Measurements from ENCODE around the gene CDCA7.
"Not testable (repeated sequence)": the region's sequence is repeated elsewhere in the genome, so short reads cannot be mapped to it uniquely, and the experiment has no call there.

Gene CDCA7

DNA sequence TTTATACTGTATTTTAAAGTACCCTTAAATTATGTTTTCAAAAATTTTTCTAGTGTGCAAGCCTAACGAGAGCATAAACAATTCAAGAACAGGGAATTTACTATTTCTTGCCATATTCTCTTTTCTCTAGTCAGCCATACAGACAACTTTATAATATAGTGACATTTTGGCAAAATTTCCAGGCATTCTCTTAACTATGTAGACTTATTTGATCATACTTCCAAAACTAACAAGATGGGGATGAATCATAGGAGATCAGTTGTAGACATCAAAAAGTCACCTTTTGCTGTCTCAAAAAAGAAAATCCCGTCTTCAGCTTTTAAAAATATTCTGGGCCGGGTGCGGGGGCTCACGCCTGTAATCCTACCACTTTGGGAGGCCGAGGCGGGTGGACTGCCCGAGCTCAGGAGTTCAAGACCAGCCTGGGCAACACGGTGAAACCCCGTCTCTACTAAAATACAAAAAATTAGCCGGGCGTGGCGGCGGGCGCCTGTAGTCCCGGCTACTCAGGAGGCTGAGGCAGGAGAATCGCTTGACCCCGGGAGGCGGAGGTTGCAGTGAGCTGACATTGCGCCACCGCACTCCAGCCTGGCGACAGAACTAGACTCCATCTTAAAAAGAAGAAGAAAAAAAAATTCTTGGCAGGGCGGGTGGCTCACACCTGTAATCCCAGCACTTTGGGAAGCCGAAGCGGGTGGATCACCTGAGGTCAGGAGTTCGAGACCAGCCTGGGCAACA is 61.9 kb downstream of the CDCA7 start:
- H3K4me3 ChIP-seq (ENCODE audit: low read length); H3K4me1 ChIP-seq (ENCODE audit: control insufficient read depth, insufficient read depth, low read length); DNase-seq (ENCODE audit: low read depth, low spot score); H3K36me3 ChIP-seq (ENCODE audit: control insufficient read depth, insufficient read depth, low read length); H3K9me3 ChIP-seq (ENCODE audit: control insufficient read depth, insufficient read depth, low read length); H3K27ac ChIP-seq (ENCODE audit: low read length); H3K27me3 ChIP-seq (ENCODE audit: control insufficient read depth, insufficient read depth, low read length): not testable (repeated sequence)
- WGBS (ENCODE audit: insufficient coverage, insufficient read length): no CpG with 5 or more reads among the region's 26 CpGs

DNA sequence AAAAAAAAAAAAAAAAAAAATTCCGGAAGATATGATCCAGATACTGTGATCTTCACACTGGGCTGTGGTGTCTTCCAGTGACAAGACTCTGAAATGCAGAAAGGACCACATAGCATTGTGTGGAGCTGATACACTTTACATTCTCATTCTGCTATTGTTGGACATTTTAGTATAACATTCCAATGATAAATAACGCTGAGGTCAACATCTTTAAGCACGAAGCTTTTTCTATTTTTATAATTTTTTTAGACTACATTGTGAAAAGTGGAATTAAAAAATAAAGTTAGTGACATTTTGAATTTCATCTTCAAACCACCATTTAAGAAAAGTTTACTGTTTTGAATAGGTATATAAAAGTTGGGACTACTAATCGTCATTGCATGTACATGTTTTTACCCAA is 62.7 kb downstream of the CDCA7 start:
- no peak overlapping the region for H3K4me3 ChIP-seq (ENCODE audit: low read length)
- no CpG with 5 or more reads among the region's 4 CpGs for WGBS (ENCODE audit: insufficient coverage, insufficient read length)
- no peaks in the 10 kb centered on the region for H3K9me3 ChIP-seq (ENCODE audit: control insufficient read depth, insufficient read depth, low read length)
- H3K36me3 ChIP-seq (ENCODE audit: control insufficient read depth, insufficient read depth, low read length): no peaks in the 10 kb centered on the region
- H3K4me1 ChIP-seq (ENCODE audit: control insufficient read depth, insufficient read depth, low read length): no peaks in the 10 kb centered on the region; the same call in 1 of the 2 replicates
- no peaks in the 10 kb centered on the region for H3K27me3 ChIP-seq (ENCODE audit: control insufficient read depth, insufficient read depth, low read length)
- DNase-seq (ENCODE audit: low read depth, low spot score): no peak
- H3K27ac ChIP-seq (ENCODE audit: low read length): no peak overlapping the region

DNA sequence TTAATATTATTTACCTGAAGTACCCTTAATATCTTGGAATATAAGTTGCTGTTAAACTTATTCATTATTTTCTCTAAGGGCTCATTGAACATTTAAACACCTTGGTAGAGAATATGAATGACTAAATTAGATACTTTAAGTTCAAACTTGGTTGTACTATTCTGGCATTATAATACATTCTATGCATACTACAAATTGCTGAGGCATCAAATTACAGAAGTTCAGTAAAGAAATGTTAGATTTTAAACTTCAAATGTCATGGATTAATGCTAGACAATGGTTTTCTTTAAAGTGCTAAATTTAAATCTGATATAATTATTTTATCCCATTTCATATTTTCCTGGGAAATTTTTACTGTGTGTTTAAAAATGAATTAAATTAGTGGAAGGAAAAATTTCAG is 63.1 kb downstream of the CDCA7 start:
- Histone ChIP-seq H3K27me3 (ENCODE audit: control insufficient read depth, insufficient read depth, low read length) (no peaks in the 10 kb centered on the region), H3K9me3 (ENCODE audit: control insufficient read depth, insufficient read depth, low read length) (no peaks in the 10 kb centered on the region), H3K36me3 (ENCODE audit: control insufficient read depth, insufficient read depth, low read length) (no peaks in the 10 kb centered on the region), H3K4me1 (ENCODE audit: control insufficient read depth, insufficient read depth, low read length) (no peaks in the 10 kb centered on the region; the same call in 1 of the 2 replicates), H3K4me3 (ENCODE audit: low read length) (no peak overlapping the region), H3K27ac (ENCODE audit: low read length) (no peak overlapping the region)
- DNase-seq (ENCODE audit: low read depth, low spot score): no peak

Measured in iPS DF 6.9 (cell line).